Stimulated activated CD8-positive, alpha-beta memory T cell treated with anti-CD3 and anti-CD28 coated beads, Interleukin-7, amount 100 ng/mL, for 1 hour (primary cell): Measurements from ENCODE around the gene SFT2D3.

Experiments used
- DNase-seq, 2 donors: peaks; one replicate each; pipeline ENCODE4 v3.0.0-alpha.2; 2020; ENCODE audit warnings: low read depth in 2 of 2

Gene SFT2D3

GRCh38 chr2:127681288-127681804 is 20.0 kb upstream of the SFT2D3 start:
- no peak for DNase-seq

GRCh38 chr2:127681976-127682857 is 19.1 kb upstream of the SFT2D3 start:
- no peak for DNase-seq

- no peak for DNase-seq
Measured at GRCh38 chr2:127683056-127683455, 18.2 kb upstream of the SFT2D3 start.

- no peak for DNase-seq
Measured at GRCh38 chr2:127683757-127684156, 17.5 kb upstream of the SFT2D3 start.

GRCh38 chr2:127685410-127686080 is 15.8 kb upstream of the SFT2D3 start:
- no peak for DNase-seq

GRCh38 chr2:127688405-127688804 is 12.9 kb upstream of the SFT2D3 start:
- no peak for DNase-seq

GRCh38 chr2:127690696-127691095 is 10.6 kb upstream of the SFT2D3 start:
- no peak for DNase-seq

- DNase-seq = no peak
Measured at GRCh38 chr2:127694986-127695385, 6.3 kb upstream of the SFT2D3 start.

- peak in 1 of 2 donors; percentile 33 for DNase-seq
Measured at GRCh38 chr2:127695491-127696472, 5.5 kb upstream of the SFT2D3 start.

- no peak for DNase-seq
Measured at GRCh38 chr2:127697482-127698180, 3.7 kb upstream of the SFT2D3 start.

GRCh38 chr2:127698553-127699355 is 2.5 kb upstream of the SFT2D3 start:
- DNase-seq = no peak

- DNase-seq = no peak
Measured at GRCh38 chr2:127700527-127701192, 637 bp upstream of the SFT2D3 start.

GRCh38 chr2:127701651-127702394 is 526 bp downstream of the SFT2D3 start:
- DNase-seq = peak; percentile 53 to 62

GRCh38 chr2:127702395-127703009 is 1.2 kb downstream of the SFT2D3 start:
- no peak for DNase-seq

- DNase-seq = no peak
Measured at GRCh38 chr2:127703282-127703681, 2.0 kb downstream of the SFT2D3 start.

GRCh38 chr2:127704641-127705390 is 3.5 kb downstream of the SFT2D3 start:
- no peak for DNase-seq

- no peak for DNase-seq
Measured at GRCh38 chr2:127705391-127706065, 4.2 kb downstream of the SFT2D3 start.
